Neural crest cell (in vitro differentiated cells): ENCODE measurements around the gene LPP. TPM values are rescaled to one million over a fixed set of nuclear protein-coding genes. Genes with fewer than 3 reads are reported as not detected.

Source experiments
- DNase-seq: peaks from one replicate; pipeline ENCODE4 v3.0.0; 2021; ENCODE audit warnings: low read depth, mixed read lengths, low spot score
- H3K27ac Mint-ChIP-seq: one replicate; pipeline ENCODE4 v1.8.0; 2021; ENCODE audit warnings: mild to moderate bottlenecking, mixed read lengths; ENCODE audit not compliant: unreplicated experiment
- H3K27me3 Mint-ChIP-seq: 2 replicates; pipeline ENCODE4 v1.8.0; 2021; ENCODE audit warnings: low read depth, mild to moderate bottlenecking, mixed read lengths
- H3K36me3 Mint-ChIP-seq: 2 replicates; pipeline ENCODE4 v1.8.0; 2021; ENCODE audit warnings: low read depth, mild to moderate bottlenecking, mixed read lengths
- H3K4me1 Mint-ChIP-seq: 2 replicates; pipeline ENCODE4 v1.8.0; 2021; ENCODE audit warnings: mixed read lengths
- H3K4me3 Mint-ChIP-seq: one replicate; pipeline ENCODE4 v1.8.0; 2021; ENCODE audit warnings: mild to moderate bottlenecking, mixed read lengths
- H3K9me3 Mint-ChIP-seq: 2 replicates; pipeline ENCODE4 v1.8.0; 2021; ENCODE audit warnings: mixed read lengths
- CTCF ChIP-seq: fragments of 200-600 bp; sonication (generic); conservative IDR thresholded peaks from 2 replicates; pipeline ENCODE4 v1.5.0; 2021; ENCODE audit warnings: antibody characterized with exemption, mild to moderate bottlenecking
- total RNA-seq: library from RNA; stranded (reverse); gene quantifications from 2 replicates; pipeline ENCODE4 v1.2.1, GENCODE V29; 2021

Gene LPP
- total RNA-seq, 1 donor from 2014 or later: 38.7 TPM

GRCh38 chr3:188385295-188385694, 231.3 kb downstream of the LPP start:
- no peak for TF ChIP-seq CTCF
- DNase-seq: no peak
- Mint-ChIP-seq H3K27ac (peak overlapping the region; percentile 6), H3K36me3 (peaks cover 7% of the 10 kb centered on the region), H3K4me1 (peaks cover 35% of the 10 kb centered on the region), H3K4me3 (no peak overlapping the region), H3K9me3 (peaks cover 6% of the 10 kb centered on the region), H3K27me3 (no peaks in the 10 kb centered on the region)

DNA sequence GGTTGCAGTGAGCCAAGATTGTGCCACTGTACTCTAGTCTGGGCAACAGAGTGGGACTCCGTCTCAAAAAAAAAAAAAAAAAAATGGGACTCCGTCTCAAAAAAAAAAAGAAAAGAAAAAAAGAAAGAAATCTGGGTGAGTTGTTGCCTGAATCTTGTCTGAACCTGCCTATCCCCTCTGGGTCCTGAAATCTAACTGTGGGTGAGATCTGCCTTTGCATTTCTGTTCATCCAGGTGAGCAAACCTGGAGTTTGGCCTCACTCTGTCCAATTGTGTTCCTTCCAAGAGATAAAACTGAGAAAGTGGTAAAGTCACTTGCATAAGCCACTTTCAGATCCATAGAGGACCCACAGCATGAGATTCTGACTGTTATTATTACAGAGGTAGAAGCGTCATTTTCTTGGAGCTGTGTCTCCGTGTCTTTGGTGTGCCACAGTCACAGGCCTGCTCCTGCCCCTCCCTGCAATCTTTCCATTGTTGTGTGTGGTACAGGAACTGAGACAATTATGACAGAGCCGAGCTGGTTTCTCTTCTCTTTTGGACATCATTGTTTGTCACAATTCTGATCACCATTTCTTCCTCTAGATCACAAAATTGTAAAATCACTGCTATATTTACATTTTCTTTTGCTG, 235.9 kb downstream of the LPP start:
- TF ChIP-seq CTCF: no peak
- Mint-ChIP-seq H3K9me3 (no peaks in the 10 kb centered on the region), H3K27ac (no peak overlapping the region), H3K4me1 (peaks cover 37% of the 10 kb centered on the region), H3K4me3 (no peak overlapping the region), H3K36me3 (no peaks in the 10 kb centered on the region), H3K27me3 (no peaks in the 10 kb centered on the region)
- no peak for DNase-seq

DNA sequence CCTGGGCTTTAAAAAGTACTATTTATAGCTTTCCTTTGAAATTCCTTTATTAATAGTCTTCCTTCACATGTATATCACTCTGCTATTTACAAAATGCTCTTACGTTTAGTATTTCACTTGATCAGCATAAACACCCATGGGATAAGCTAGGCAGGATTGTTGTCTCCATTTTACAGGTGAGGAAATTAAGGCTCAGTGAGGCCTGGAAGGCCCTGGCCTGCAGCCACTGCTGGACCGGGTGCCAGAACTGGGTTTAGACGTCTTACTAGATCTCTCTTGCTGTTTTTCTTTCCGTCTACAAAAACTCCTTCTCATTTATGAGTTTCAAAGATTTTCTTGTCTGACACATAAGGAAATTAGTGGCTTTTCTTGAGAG, 236.4 kb downstream of the LPP start:
- no peak overlapping the region for H3K27ac Mint-ChIP-seq
- H3K27me3 Mint-ChIP-seq: no peaks in the 10 kb centered on the region
- no peaks in the 10 kb centered on the region for H3K9me3 Mint-ChIP-seq

DNA sequence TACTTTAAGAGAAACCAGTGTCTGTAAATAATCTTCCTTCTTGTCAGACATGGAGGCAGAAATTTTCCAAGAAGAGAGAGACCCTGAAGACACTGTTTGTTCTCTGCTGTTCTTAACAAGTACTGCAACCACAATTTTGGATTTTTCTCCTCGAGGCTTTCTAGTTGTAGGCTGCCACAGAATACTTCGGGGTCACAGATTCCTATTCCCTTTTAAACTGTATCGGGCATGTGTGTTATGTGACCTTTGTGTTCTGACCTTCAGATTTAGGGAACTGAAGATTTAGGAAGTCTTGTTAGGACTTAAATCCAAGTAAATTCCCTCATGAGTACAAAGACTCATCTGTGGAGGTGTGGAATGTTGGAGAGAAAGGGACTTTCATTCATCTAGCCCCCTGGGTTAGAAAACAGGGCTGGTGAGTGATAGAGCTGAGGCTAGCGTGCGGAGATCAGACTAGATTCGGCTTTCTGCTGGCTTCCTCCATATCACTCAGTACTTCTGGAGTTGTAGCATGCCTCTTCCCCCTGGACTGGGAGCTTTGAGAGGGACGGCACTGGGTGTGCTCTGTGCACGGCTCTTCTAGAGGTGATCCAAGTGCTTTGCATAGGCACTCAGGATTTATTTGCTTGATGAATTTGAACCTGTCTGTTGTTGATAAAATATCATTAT, 237.0 kb downstream of the LPP start:
- no peak for DNase-seq
- Mint-ChIP-seq H3K27ac (no peak overlapping the region), H3K9me3 (no peaks in the 10 kb centered on the region), H3K4me3 (no peak overlapping the region), H3K4me1 (peaks cover 26% of the 10 kb centered on the region), H3K27me3 (no peaks in the 10 kb centered on the region), H3K36me3 (no peaks in the 10 kb centered on the region)
- TF ChIP-seq CTCF: no peak

More for the DNA sequence above, 236.4 kb downstream of the LPP start:
- H3K4me1 Mint-ChIP-seq: peaks cover 32% of the 10 kb centered on the region
- H3K4me3 Mint-ChIP-seq: no peak overlapping the region
- no peak for DNase-seq
- H3K36me3 Mint-ChIP-seq: no peaks in the 10 kb centered on the region
- TF ChIP-seq CTCF: peak; percentile 15

DNA sequence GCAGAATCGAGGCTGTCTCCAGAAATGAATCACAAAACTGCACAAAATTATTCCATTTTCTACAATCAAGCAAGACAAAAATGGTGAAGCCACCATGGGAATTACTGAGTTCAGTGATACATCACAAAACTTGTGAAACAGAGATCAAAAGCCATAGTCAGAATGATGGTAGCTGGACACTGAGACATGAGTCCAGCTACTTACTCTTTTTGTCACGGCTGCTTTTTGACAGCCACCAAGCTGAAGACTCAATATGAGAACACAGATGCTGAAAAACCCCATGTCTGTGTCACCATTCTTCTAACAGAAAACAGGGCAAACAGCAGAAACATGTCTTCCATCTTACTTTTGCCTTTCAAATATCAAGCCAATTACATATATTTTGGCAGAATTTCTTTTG, 237.6 kb downstream of the LPP start:
- peaks cover 22% of the 10 kb centered on the region for H3K4me1 Mint-ChIP-seq
- H3K27me3 Mint-ChIP-seq: no peaks in the 10 kb centered on the region
- no peaks in the 10 kb centered on the region for H3K9me3 Mint-ChIP-seq
- no peak for DNase-seq
- no peak overlapping the region for H3K27ac Mint-ChIP-seq
- H3K36me3 Mint-ChIP-seq: no peaks in the 10 kb centered on the region
- no peak for TF ChIP-seq CTCF
- H3K4me3 Mint-ChIP-seq: no peak overlapping the region
